ENCODE measurements around the gene ELK4.

DNA sequence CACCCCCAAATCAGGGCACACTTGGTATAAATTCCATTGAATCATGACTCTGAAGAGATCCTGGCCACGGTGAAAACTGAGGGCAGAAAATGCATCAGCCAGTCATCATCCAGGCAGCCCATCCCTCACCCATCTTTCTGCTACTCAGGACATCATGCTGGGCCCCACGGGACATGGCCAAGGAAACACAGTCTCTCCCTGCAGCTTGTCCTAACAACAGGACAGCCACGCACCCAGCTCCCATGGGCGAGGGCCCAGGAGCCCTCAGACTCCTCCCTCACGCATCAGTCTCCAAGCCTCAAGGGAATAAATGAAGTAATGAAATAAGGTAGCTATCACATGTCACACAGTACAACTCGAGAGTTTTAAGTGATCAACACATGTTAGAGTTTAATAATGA lies 37.8 kb downstream of the ELK4 start:
- TF ChIP-seq ZBTB43 (CRISPR knock-in tag; IDR thresholded peaks at IDR 0.05) (no peak), TP53 (CRISPR knock-in tag; IDR thresholded peaks at IDR 0.05) (no peak), ZNF263 (CRISPR knock-in tag; IDR thresholded peaks at IDR 0.05; ENCODE audit: low read depth) (no peak), MYBL2 (CRISPR knock-in tag; IDR thresholded peaks at IDR 0.05) (no peak), NFYB (CRISPR knock-in tag; conservative IDR thresholded peaks at IDR 0.05; ENCODE audit: low read depth) (no peak), ATF1 (CRISPR knock-in tag; IDR thresholded peaks at IDR 0.05) (no peak), ZNF121 (CRISPR knock-in tag; IDR thresholded peaks at IDR 0.05) (no peak), KAT7 (CRISPR knock-in tag; IDR thresholded peaks at IDR 0.05; ENCODE audit: borderline replicate concordance) (no peak), ETV6 (CRISPR knock-in tag; IDR thresholded peaks at IDR 0.05) (no peak)
- TF ChIP-seq, protein P1, sequence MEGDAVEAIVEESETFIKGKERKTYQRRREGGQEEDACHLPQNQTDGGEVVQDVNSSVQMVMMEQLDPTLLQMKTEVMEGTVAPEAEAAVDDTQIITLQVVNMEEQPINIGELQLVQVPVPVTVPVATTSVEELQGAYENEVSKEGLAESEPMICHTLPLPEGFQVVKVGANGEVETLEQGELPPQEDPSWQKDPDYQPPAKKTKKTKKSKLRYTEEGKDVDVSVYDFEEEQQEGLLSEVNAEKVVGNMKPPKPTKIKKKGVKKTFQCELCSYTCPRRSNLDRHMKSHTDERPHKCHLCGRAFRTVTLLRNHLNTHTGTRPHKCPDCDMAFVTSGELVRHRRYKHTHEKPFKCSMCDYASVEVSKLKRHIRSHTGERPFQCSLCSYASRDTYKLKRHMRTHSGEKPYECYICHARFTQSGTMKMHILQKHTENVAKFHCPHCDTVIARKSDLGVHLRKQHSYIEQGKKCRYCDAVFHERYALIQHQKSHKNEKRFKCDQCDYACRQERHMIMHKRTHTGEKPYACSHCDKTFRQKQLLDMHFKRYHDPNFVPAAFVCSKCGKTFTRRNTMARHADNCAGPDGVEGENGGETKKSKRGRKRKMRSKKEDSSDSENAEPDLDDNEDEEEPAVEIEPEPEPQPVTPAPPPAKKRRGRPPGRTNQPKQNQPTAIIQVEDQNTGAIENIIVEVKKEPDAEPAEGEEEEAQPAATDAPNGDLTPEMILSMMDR (IDR thresholded peaks at IDR 0.05), result no peak
- TF ChIP-seq, protein P2, sequence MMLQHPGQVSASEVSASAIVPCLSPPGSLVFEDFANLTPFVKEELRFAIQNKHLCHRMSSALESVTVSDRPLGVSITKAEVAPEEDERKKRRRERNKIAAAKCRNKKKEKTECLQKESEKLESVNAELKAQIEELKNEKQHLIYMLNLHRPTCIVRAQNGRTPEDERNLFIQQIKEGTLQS (CRISPR knock-in tag; conservative IDR thresholded peaks at IDR 0.05), result no peak

Measured in WTC11 (cell line).